Naive B cell (primary cell): ENCODE measurements around the gene OBP2B. TPM values are rescaled to one million over a fixed set of nuclear protein-coding genes. Genes with fewer than 3 reads are reported as not detected.

Experiments
- ATAC-seq, 2 donors: fragments of 150-1000 bp; cut with Tn5 transposase; 2 replicates each; pipeline ENCODE4 v1.10.0; 2021; ENCODE audit warnings: low read depth in 2 of 2, mild to moderate bottlenecking in 2 of 2, moderate library complexity in 2 of 2
- DNase-seq: peaks from one replicate; pipeline ENCODE4 v3.0.0; 2022
- H3K27ac Mint-ChIP-seq, 6 donors: one replicate each; pipeline ENCODE4 v1.8.0; 2020 to 2022; ENCODE audit warnings: mild to moderate bottlenecking in 6 of 6, mixed read lengths in 6 of 6, moderate library complexity in 5 of 6, inconsistent platforms in 2 of 6
- H3K27me3 Mint-ChIP-seq, 3 donors: one replicate each; pipeline ENCODE4 v1.8.0; 2021 to 2022; ENCODE audit warnings: mixed read lengths in 3 of 3, mild to moderate bottlenecking in 1 of 3
- H3K36me3 Mint-ChIP-seq, 2 donors: one replicate each; pipeline ENCODE4 v1.8.0; 2020 to 2022; ENCODE audit warnings: mixed read lengths in 2 of 2, inconsistent platforms in 1 of 2, mild to moderate bottlenecking in 1 of 2
- H3K4me1 Mint-ChIP-seq, 3 donors: one replicate each; pipeline ENCODE4 v1.8.0; 2020 to 2022; ENCODE audit warnings: mixed read lengths in 3 of 3, inconsistent platforms in 1 of 3, mild to moderate bottlenecking in 1 of 3, moderate library complexity in 1 of 3
- H3K4me3 Mint-ChIP-seq, 8 donors: one replicate each; pipeline ENCODE4 v1.8.0; 2020 to 2022; ENCODE audit warnings: mild to moderate bottlenecking in 8 of 8, mixed read lengths in 8 of 8, moderate library complexity in 8 of 8, inconsistent platforms in 2 of 8
- H3K9me3 Mint-ChIP-seq, 7 donors: one replicate each; pipeline ENCODE4 v1.8.0; 2020 to 2022; ENCODE audit warnings: mixed read lengths in 7 of 7, mild to moderate bottlenecking in 5 of 7, inconsistent platforms in 2 of 7, moderate library complexity in 1 of 7
- polyA plus RNA-seq, 6 donors: library from polyadenylated mRNA; unstranded; fragments of 300-500 nt; fragmentation: Illumina TruSeq; gene quantifications; one replicate each; pipeline ENCODE4 v1.2.3, GENCODE V29; 2021; ENCODE audit warnings: low read depth in 6 of 6

Gene OBP2B
- polyA plus RNA-seq, 6 donors from 2014 or later: not detected

GRCh38 chr9:133161547-133161950 is 47.5 kb downstream of the OBP2B start:
- no peak for ATAC-seq
- Mint-ChIP-seq H3K9me3 (no peaks in the 10 kb centered on the region), H3K27ac (peak overlapping the region in 3 of 6 donors; percentile 5 to 58 (median 24))

GRCh38 chr9:133160742-133161546 is 48.1 kb downstream of the OBP2B start:
- Mint-ChIP-seq H3K4me1 (peaks cover 21 to 36% (median 27%) of the 10 kb centered on the region in 3 donors), H3K27me3 (no peaks in the 10 kb centered on the region), H3K27ac (peak overlapping the region in 2 of 6 donors; percentile 5 to 81), H3K4me3 (peak overlapping the region in 4 of 8 donors; percentile 31 to 68 (median 50)), H3K9me3 (no peaks in the 10 kb centered on the region), H3K36me3 (peaks cover 0 to 9% of the 10 kb centered on the region in 2 donors)
- DNase-seq (no peak), ATAC-seq (peak; percentile 53 to 63)

More at GRCh38 chr9:133161547-133161950, 47.5 kb downstream of the OBP2B start:
- H3K27me3 Mint-ChIP-seq: no peaks in the 10 kb centered on the region
- H3K4me3 Mint-ChIP-seq: peak overlapping the region; percentile 67 to 87 (median 78)
- peaks cover 0 to 9% of the 10 kb centered on the region in 2 donors for H3K36me3 Mint-ChIP-seq
- H3K4me1 Mint-ChIP-seq: peaks cover 21 to 36% (median 26%) of the 10 kb centered on the region in 3 donors
- DNase-seq: no peak

- DNase-seq: no peak
- Mint-ChIP-seq H3K27ac (no peak overlapping the region), H3K9me3 (no peaks in the 10 kb centered on the region), H3K27me3 (no peaks in the 10 kb centered on the region), H3K4me1 (peaks cover 16 to 34% (median 26%) of the 10 kb centered on the region in 3 donors), H3K4me3 (no peak overlapping the region), H3K36me3 (peaks cover 4 to 9% of the 10 kb centered on the region in 2 donors)
- ATAC-seq: no peak
Observed at GRCh38 chr9:133158695-133159094, 50.4 kb downstream of the OBP2B start.

Other genes starting within 250 kb of the OBP2B start
- gene GFI1B, start 230.6 kb downstream of the OBP2B start, polyA plus RNA-seq: 1 to 10 TPM in 2 of 6 donors, under 1 TPM in 3, not detected in 1; 0.38 to 1.4 (median 0.89) TPM
- 10 to 100 TPM; 22.3 to 44.2 (median 32.7) TPM for gene GTF3C5, start 178.3 kb downstream of the OBP2B start, polyA plus RNA-seq
- under 1 TPM in 1 of 6 donors, not detected in 5; 0.11 TPM for gene CEL, start 147.3 kb downstream of the OBP2B start, polyA plus RNA-seq
- 10 to 100 TPM in 2 of 6 donors, 1 to 10 TPM in 4; 5.5 to 17.5 (median 8.7) TPM for gene RALGDS, start 88.0 kb downstream of the OBP2B start, polyA plus RNA-seq
- 1 to 10 TPM in 5 of 6 donors, under 1 TPM in 1; 0.96 to 4.0 (median 2.4) TPM for gene GBGT1, start 45.3 kb downstream of the OBP2B start, polyA plus RNA-seq
- under 1 TPM in 2 of 6 donors, not detected in 4; 0.93 to 0.94 TPM for gene ABO, start 66.0 kb upstream of the OBP2B start, polyA plus RNA-seq
- gene SURF6, start 126.9 kb upstream of the OBP2B start, polyA plus RNA-seq: 10 to 100 TPM in 1 of 6 donors, 1 to 10 TPM in 4, under 1 TPM in 1; 0.09 to 13.0 (median 6.8) TPM
- 10 to 100 TPM; 14.9 to 36.8 (median 20.2) TPM for gene MED22, start 138.9 kb upstream of the OBP2B start, polyA plus RNA-seq
- gene RPL7A, start 139.0 kb upstream of the OBP2B start, polyA plus RNA-seq: 1,000 to 10,000 TPM in 5 of 6 donors, 100 to 1,000 TPM in 1; 715 to 1,392 (median 1,075) TPM
- 100 to 1,000 TPM in 1 of 6 donors, 10 to 100 TPM in 5; 77.6 to 142 (median 94.1) TPM for gene SURF1, start 147.2 kb upstream of the OBP2B start, polyA plus RNA-seq
- gene SURF2, start 147.3 kb upstream of the OBP2B start, polyA plus RNA-seq: 10 to 100 TPM; 21.6 to 40.5 (median 28.1) TPM
- gene SURF4, start 166.8 kb upstream of the OBP2B start, polyA plus RNA-seq: 10 to 100 TPM; 76.2 to 99.5 (median 82.9) TPM
- gene STKLD1, start 167.1 kb upstream of the OBP2B start, polyA plus RNA-seq: under 1 TPM in 2 of 6 donors, not detected in 4; 0.18 to 0.61 TPM
- gene REXO4, start 208.8 kb upstream of the OBP2B start, polyA plus RNA-seq: 10 to 100 TPM in 5 of 6 donors, 1 to 10 TPM in 1; 4.3 to 27.7 (median 15.1) TPM
- gene ADAMTS13, start 213.1 kb upstream of the OBP2B start, polyA plus RNA-seq: under 1 TPM in 2 of 6 donors, not detected in 4; 0.23 to 0.25 TPM